Spinal cord (tissue), 10 donors: ENCODE results near the gene DGKG. TPM values are rescaled to one million over a fixed set of nuclear protein-coding genes. Genes with fewer than 3 reads are reported as not detected.

Source experiments
- DNase-seq, 6 donors: peaks; one replicate each; pipeline versions ENCODE4 v3.0.0 to v3.0.0-alpha.2; 2013 to 2015; ENCODE audit warnings: low spot score in 6 of 6, low read depth in 4 of 6
- H3K27ac ChIP-seq: one replicate; pipeline ENCODE4 v1.5.1; 2013; ENCODE audit warnings: low read depth, low read length, control low read depth
- H3K27me3 ChIP-seq: one replicate; pipeline ENCODE4 v1.6.1; 2013; ENCODE audit warnings: low read length; ENCODE audit not compliant: control insufficient read depth, insufficient read depth
- H3K36me3 ChIP-seq: one replicate; pipeline ENCODE4 v1.6.1; 2013; ENCODE audit warnings: low read length; ENCODE audit not compliant: control insufficient read depth, insufficient read depth
- H3K4me1 ChIP-seq: one replicate; pipeline ENCODE4 v1.6.1; 2013; ENCODE audit warnings: low read length; ENCODE audit not compliant: control insufficient read depth, insufficient read depth
- H3K4me3 ChIP-seq: one replicate; pipeline ENCODE4 v1.5.1; 2013; ENCODE audit warnings: low read depth, low read length, control low read depth
- H3K9me3 ChIP-seq: one replicate; pipeline ENCODE4 v1.6.1; 2013; ENCODE audit warnings: low read length; ENCODE audit not compliant: control insufficient read depth, insufficient read depth
- WGBS: methylation state at CpG from one replicate; pipeline ENCODE4 v1.1.5; 2013; ENCODE audit warnings: missing lambda C conversion rate; ENCODE audit not compliant: insufficient coverage; 5-methylcytosine and 5-hydroxymethylcytosine counted together
- polyA plus RNA-seq, 2 donors: library from polyadenylated mRNA; unstranded; fragments of 120-200 nt; gene quantifications; one replicate each; pipeline ENCODE4 v1.2.1, GENCODE V29; 2013; ENCODE audit not compliant: insufficient read length in 2 of 2
- total RNA-seq, 2 donors: library from RNA; depleted of rRNA in 1 of 2; stranded (reverse); fragments of 120-200 nt in 1 of 2; fragments of >200 nt in 1 of 2; gene quantifications; one replicate each; pipeline versions ENCODE4 v1.2.3 to v1.2.4, GENCODE V29; 2013 to 2014
- donor health status: healthy.

DGKG gene
- total and polyA plus RNA-seq, 4 donors: 5.6 to 20.6 (median 9.9) TPM

- H3K4me3 ChIP-seq: no peak overlapping the region
- no peaks in the 10 kb centered on the region for H3K9me3 ChIP-seq
- DNase-seq: peak in 2 of 6 donors; percentile 90 to 96
- H3K27ac ChIP-seq: no peak overlapping the region
- peaks cover 10% of the 10 kb centered on the region for H3K4me1 ChIP-seq
- H3K27me3 ChIP-seq: no peaks in the 10 kb centered on the region
- no peaks in the 10 kb centered on the region for H3K36me3 ChIP-seq
- 82% methylated on average over 7 of the region's 10 CpGs for WGBS
Observed at GRCh38 chr3:186239321-186239720, 122.7 kb downstream of the DGKG start.

DNA sequence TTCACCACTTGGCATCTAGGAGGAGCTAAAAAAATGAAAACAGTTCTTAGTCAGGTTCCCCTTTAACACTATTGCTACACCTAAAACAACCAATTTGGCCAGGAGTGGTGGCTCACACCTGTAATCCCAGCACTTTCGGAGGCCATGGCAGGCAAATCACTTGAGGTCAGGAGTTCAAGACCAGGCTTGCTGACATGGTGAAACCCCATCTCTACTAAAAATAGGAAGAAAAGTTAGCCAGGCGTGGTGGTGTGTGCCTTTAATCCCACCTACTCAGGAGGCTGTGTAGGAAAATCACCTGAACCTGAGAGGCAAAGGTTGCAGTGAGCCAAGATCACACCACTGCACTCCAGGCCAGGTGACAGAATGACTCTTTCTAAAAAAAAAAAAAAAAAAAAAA is 124.1 kb downstream of the DGKG start:
- H3K27me3 ChIP-seq: no peaks in the 10 kb centered on the region
- H3K4me1 ChIP-seq: peaks cover 10% of the 10 kb centered on the region
- DNase-seq: no peak
- H3K9me3 ChIP-seq: no peaks in the 10 kb centered on the region
- H3K27ac ChIP-seq: no peak overlapping the region
- 100% methylated on average over 1 of the region's 2 CpGs for WGBS
- no peaks in the 10 kb centered on the region for H3K36me3 ChIP-seq
- no peak overlapping the region for H3K4me3 ChIP-seq

- no peak overlapping the region for H3K4me3 ChIP-seq
- H3K36me3 ChIP-seq: no peaks in the 10 kb centered on the region
- no peaks in the 10 kb centered on the region for H3K9me3 ChIP-seq
- DNase-seq: no peak
- H3K27me3 ChIP-seq: no peaks in the 10 kb centered on the region
- H3K27ac ChIP-seq: no peak overlapping the region
- WGBS: 83% methylated on average over 3 of the region's 6 CpGs
- no peaks in the 10 kb centered on the region for H3K4me1 ChIP-seq
Observed at GRCh38 chr3:186236357-186237020, 125.5 kb downstream of the DGKG start.

- Histone ChIP-seq H3K9me3 (no peaks in the 10 kb centered on the region), H3K4me1 (no peaks in the 10 kb centered on the region), H3K27ac (no peak overlapping the region), H3K36me3 (no peaks in the 10 kb centered on the region), H3K27me3 (no peaks in the 10 kb centered on the region), H3K4me3 (no peak overlapping the region)
- WGBS: no CpG with 5 or more reads among the region's 5 CpGs
- no peak for DNase-seq
Observed at GRCh38 chr3:186235554-186235953, 126.5 kb downstream of the DGKG start.

DNA sequence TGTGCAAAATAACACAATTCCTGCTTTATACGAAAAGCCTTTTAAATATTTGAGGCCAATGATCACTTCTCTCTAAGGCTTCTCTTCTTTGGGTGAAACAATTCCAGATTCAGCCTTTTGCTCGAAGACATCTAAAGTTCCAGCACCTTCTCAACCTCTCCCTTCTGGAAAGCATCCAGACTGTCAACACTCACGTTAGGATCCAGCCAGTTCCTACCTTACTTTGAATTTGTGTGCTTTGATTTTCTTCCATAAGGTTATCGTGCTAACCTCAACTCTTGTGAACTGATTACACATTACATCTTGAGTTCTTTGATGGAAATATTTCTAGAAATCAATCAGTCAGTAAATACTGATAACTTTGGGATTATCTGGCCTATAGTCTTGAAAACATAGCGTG is 127.9 kb downstream of the DGKG start:
- Histone ChIP-seq H3K27me3 (no peaks in the 10 kb centered on the region), H3K9me3 (no peaks in the 10 kb centered on the region), H3K27ac (no peak overlapping the region), H3K4me1 (no peaks in the 10 kb centered on the region), H3K36me3 (no peaks in the 10 kb centered on the region), H3K4me3 (no peak overlapping the region)
- no peak for DNase-seq
- 83% methylated on average over 2 of the region's 5 CpGs for WGBS

DNA sequence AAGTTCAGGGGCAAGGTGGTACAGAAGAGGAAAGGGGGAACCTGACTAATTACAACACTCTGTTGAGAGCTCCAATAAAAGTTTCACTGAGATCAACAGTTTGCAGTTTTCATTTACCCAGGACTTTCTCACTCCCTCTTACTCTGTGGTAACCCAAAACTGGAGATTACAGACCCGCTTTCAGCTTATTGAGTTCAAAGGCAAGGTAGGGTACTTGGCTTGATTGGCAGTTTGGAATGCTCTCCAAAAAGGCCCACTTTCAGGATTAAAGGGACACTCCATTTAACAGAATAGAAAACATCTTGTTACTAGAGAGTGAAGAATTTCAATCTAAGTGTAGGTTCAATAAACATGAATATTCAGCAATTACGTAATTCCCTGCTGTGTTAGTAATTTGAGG is 135.6 kb downstream of the DGKG start:
- no peak for DNase-seq
- WGBS: no CpG with 5 or more reads among the region's 2 CpGs
- Histone ChIP-seq H3K4me3 (no peak overlapping the region), H3K4me1 (peaks cover 8% of the 10 kb centered on the region), H3K27ac (no peak overlapping the region), H3K9me3 (no peaks in the 10 kb centered on the region), H3K36me3 (no peaks in the 10 kb centered on the region), H3K27me3 (no peaks in the 10 kb centered on the region)

- H3K36me3 ChIP-seq: no peaks in the 10 kb centered on the region
- no peak overlapping the region for H3K27ac ChIP-seq
- H3K9me3 ChIP-seq: no peaks in the 10 kb centered on the region
- 71% methylated on average over 3 of the region's 6 CpGs for WGBS
- H3K27me3 ChIP-seq: no peaks in the 10 kb centered on the region
- peaks cover 15% of the 10 kb centered on the region for H3K4me1 ChIP-seq
- H3K4me3 ChIP-seq: no peak overlapping the region
- DNase-seq: no peak
Observed at GRCh38 chr3:186225603-186226002, 136.4 kb downstream of the DGKG start.

DNA sequence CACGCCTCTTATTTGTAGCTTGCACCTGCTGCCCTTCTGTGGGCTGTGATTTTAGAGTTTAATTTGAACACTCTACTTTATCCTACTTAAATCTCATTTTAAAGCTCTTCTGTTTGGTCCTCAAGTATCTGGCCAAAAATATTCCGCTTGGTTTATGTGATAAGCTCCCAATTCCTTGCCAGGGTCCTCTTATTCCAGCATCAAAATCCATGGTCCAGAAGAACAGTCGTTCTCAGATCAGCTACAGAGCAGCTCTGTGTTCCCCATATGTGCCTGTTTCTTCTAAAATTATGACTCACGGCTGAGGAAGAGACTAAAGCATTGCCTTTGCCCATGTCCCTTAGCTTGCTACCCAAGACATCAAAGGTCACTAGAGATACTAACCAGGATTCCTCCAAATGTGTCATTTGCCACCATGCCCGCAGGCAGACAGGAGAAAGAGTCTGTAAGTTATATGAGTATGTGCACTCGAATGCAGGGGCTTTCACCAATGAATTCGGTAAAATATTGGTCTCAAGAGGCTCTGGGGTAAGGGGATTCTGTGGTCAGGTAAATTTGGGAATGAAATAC is 137.9 kb downstream of the DGKG start:
- WGBS: 81% methylated on average over 2 of the region's 7 CpGs
- peak in 1 of 6 donors; percentile 53 for DNase-seq
- no peak overlapping the region for H3K4me3 ChIP-seq

DNA sequence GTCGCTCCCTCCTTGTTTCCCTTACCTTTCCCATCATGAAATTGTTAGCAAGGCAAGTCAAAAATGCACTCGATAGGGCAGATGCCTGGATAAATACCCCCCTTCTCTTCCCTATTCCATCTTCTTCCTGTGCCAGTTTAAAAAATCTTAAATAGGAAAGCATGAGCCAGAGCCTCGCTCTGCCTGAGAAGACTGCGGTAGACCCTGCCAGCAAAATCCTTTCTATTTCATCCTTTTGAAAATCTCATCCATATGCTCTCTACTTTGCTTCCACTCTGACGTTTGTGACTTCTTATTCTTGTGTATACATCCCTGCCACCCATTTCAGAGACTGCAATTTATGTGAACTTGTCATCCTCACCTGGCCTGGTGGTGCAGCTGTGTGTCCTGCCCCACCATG is 138.6 kb downstream of the DGKG start:
- Histone ChIP-seq H3K36me3 (no peaks in the 10 kb centered on the region), H3K4me3 (no peak overlapping the region), H3K4me1 (peaks cover 23% of the 10 kb centered on the region), H3K9me3 (no peaks in the 10 kb centered on the region), H3K27me3 (no peaks in the 10 kb centered on the region), H3K27ac (no peak overlapping the region)
- WGBS: 75% methylated on average over 5 of the region's 5 CpGs
- peak in 1 of 6 donors; percentile 85 for DNase-seq

More for the DNA sequence above, 137.9 kb downstream of the DGKG start:
- H3K9me3 ChIP-seq: no peaks in the 10 kb centered on the region
- no peaks in the 10 kb centered on the region for H3K36me3 ChIP-seq
- peaks cover 21% of the 10 kb centered on the region for H3K4me1 ChIP-seq
- no peaks in the 10 kb centered on the region for H3K27me3 ChIP-seq
- H3K27ac ChIP-seq: no peak overlapping the region

GRCh38 chr3:186221760-186222378 is 140.2 kb downstream of the DGKG start:
- WGBS: 49% methylated on average over 3 of the region's 15 CpGs
- DNase-seq: peak in 1 of 6 donors; percentile 30
- Histone ChIP-seq H3K27me3 (no peaks in the 10 kb centered on the region), H3K9me3 (no peaks in the 10 kb centered on the region), H3K36me3 (no peaks in the 10 kb centered on the region), H3K4me3 (no peak overlapping the region), H3K4me1 (peaks cover 23% of the 10 kb centered on the region), H3K27ac (peak overlapping the region; percentile 17)
